GM19239 (cell line): ENCODE data around the gene STXBP2.
"Not testable (repeated sequence)": the region's sequence is repeated elsewhere in the genome, so short reads cannot be mapped to it uniquely, and the experiment has no call there.

Source experiments
- DNase-seq: peaks from one replicate; pipeline ENCODE4 v3.0.0; 2011; ENCODE audit warnings: low spot score; ENCODE audit not compliant: insufficient read length
- FAIRE-seq: peaks from 2 replicates; lab custom pipeline; 2011; peaks lifted over from hg19 to GRCh38; lab: Jason Lieb, UNC

STXBP2 gene

GRCh38 chr19:7631577-7631976 lies 5.3 kb upstream of the STXBP2 start:
- DNase-seq, result no peak
- FAIRE-seq, result no peak

- no peak for DNase-seq
- FAIRE-seq, result no peak
Observed at GRCh38 chr19:7632340-7633203, 4.3 kb upstream of the STXBP2 start.

- FAIRE-seq (no peak), DNase-seq (no peak)
Observed at GRCh38 chr19:7633698-7634097, 3.2 kb upstream of the STXBP2 start, which contains the start of gene PCP2. TSS of gene PCP2 (minus strand) at chr19:7633719. CDS start at chr19:7633457, 262 bp downstream.

GRCh38 chr19:7635670-7636069 lies 1.2 kb upstream of the STXBP2 start:
- no peak for DNase-seq
- no peak for FAIRE-seq

- no peak for FAIRE-seq
Observed at GRCh38 chr19:7636317-7636690, 606 bp upstream of the STXBP2 start.

GRCh38 chr19:7637374-7638256 lies 705 bp downstream of the STXBP2 start:
- FAIRE-seq (peak; percentile 42), DNase-seq (no peak)

More at GRCh38 chr19:7636317-7636690, 606 bp upstream of the STXBP2 start:
- DNase-seq, result no peak

- DNase-seq, result no peak
- FAIRE-seq, result no peak
Observed at GRCh38 chr19:7638802-7639465, 2.0 kb downstream of the STXBP2 start.

- DNase-seq (no peak), FAIRE-seq (no peak)
Observed at GRCh38 chr19:7639863-7640348, 3.0 kb downstream of the STXBP2 start.

- FAIRE-seq (no peak), DNase-seq (no peak)
Observed at GRCh38 chr19:7640803-7641202, 3.9 kb downstream of the STXBP2 start.

GRCh38 chr19:7641290-7642276 lies 4.7 kb downstream of the STXBP2 start:
- no peak for DNase-seq
- no peak for FAIRE-seq

GRCh38 chr19:7642295-7643030 lies 5.6 kb downstream of the STXBP2 start:
- no peak for DNase-seq
- no peak for FAIRE-seq

- FAIRE-seq, result no peak
Observed at GRCh38 chr19:7643031-7643415, 6.1 kb downstream of the STXBP2 start.

GRCh38 chr19:7643629-7644549 lies 7.0 kb downstream of the STXBP2 start:
- not testable (repeated sequence) for DNase-seq, FAIRE-seq

More at GRCh38 chr19:7643031-7643415, 6.1 kb downstream of the STXBP2 start:
- no peak for DNase-seq

GRCh38 chr19:7644550-7644877 lies 7.6 kb downstream of the STXBP2 start:
- no peak for FAIRE-seq
- DNase-seq, result no peak

- no peak for FAIRE-seq
- DNase-seq, result no peak
Observed at GRCh38 chr19:7645163-7645562, 8.3 kb downstream of the STXBP2 start.

- DNase-seq, result no peak
- no peak for FAIRE-seq
Observed at GRCh38 chr19:7645656-7646425, 8.9 kb downstream of the STXBP2 start.

- DNase-seq, result no peak
Observed at GRCh38 chr19:7646426-7646700, 9.5 kb downstream of the STXBP2 start.

More at GRCh38 chr19:7646426-7646700, 9.5 kb downstream of the STXBP2 start:
- FAIRE-seq, result no peak
